OCI-LY3 (cell line): ENCODE data around the gene LRRC10.

ENCODE experiments used
- H2AFZ ChIP-seq: fragments of 200-600, 300-600 bp; shearing (Covaris generic); 2 replicates; pipeline ENCODE4 v1.6.0; 2014; ENCODE audit warnings: antibody characterized with exemption, low read depth, low read length
- H3K27ac ChIP-seq: fragments of 200-600, 300-600 bp; sonication (generic); 2 replicates; pipeline ENCODE4 v1.5.1; 2014; ENCODE audit warnings: mild to moderate bottlenecking, low read length, moderate library complexity, mixed read lengths
- H3K27me3 ChIP-seq: fragments of 200-600, 300-600 bp; sonication (generic); 2 replicates; pipeline ENCODE4 v1.6.1; 2014; ENCODE audit warnings: low read depth, low read length, mixed read lengths
- H3K36me3 ChIP-seq: fragments of 200-600, 300-600 bp; sonication (generic); replicated peaks from 2 replicates; pipeline ENCODE3; 2014; ENCODE audit warnings: low read depth, low read length, mixed read lengths
- H3K4me1 ChIP-seq: fragments of 300-600, 200-600 bp; sonication (generic); 2 replicates; pipeline ENCODE4 v1.6.1; 2014; ENCODE audit warnings: low read length, mixed read lengths
- H3K4me2 ChIP-seq: fragments of 200-600, 300-600 bp; sonication (generic); 2 replicates; pipeline ENCODE4 v1.6.1; 2014; ENCODE audit warnings: low read length, mixed read lengths
- H3K4me3 ChIP-seq: fragments of 300-600, 200-600 bp; sonication (generic); 2 replicates; pipeline ENCODE4 v1.5.1; 2014; ENCODE audit warnings: antibody characterized with exemption, mild to moderate bottlenecking, low read length, moderate library complexity
- H3K79me2 ChIP-seq: fragments of 300-600, 200-600 bp; shearing (Covaris generic); 2 replicates; pipeline ENCODE4 v1.6.1; 2014; ENCODE audit warnings: mild to moderate bottlenecking, low read length, mixed read lengths
- H3K9ac ChIP-seq: fragments of 300-600, 200-600 bp; shearing (Covaris generic); 2 replicates; pipeline ENCODE4 v1.6.0; 2014; ENCODE audit warnings: mild to moderate bottlenecking, low read length, moderate library complexity
- H3K9me3 ChIP-seq: fragments of 200-600, 300-600 bp; shearing (Covaris generic); 2 replicates; pipeline ENCODE4 v1.6.1; 2014; ENCODE audit warnings: low read length, mixed read lengths; ENCODE audit not compliant: insufficient read depth
- H4K20me1 ChIP-seq: fragments of 200-600, 300-600 bp; sonication (generic); 2 replicates; pipeline ENCODE4 v1.6.1; 2016; ENCODE audit warnings: low read length, mixed read lengths; ENCODE audit not compliant: insufficient read depth
- EZH2phosphoT487 ChIP-seq: fragments of 200-600 bp; shearing (Covaris generic); IDR thresholded peaks from 2 replicates; pipeline ENCODE4 v1.6.1; 2018; ENCODE audit warnings: antibody characterized with exemption, mixed run types, low read depth
- TF ChIP-seq, protein P1 (sequence below): fragments of 200-600, 300-600 bp; sonication (generic); IDR thresholded peaks from 2 replicates; pipeline ENCODE4 v1.5.1; 2014; ENCODE audit warnings: antibody characterized with exemption, low read length, low read depth

LRRC10 gene

DNA sequence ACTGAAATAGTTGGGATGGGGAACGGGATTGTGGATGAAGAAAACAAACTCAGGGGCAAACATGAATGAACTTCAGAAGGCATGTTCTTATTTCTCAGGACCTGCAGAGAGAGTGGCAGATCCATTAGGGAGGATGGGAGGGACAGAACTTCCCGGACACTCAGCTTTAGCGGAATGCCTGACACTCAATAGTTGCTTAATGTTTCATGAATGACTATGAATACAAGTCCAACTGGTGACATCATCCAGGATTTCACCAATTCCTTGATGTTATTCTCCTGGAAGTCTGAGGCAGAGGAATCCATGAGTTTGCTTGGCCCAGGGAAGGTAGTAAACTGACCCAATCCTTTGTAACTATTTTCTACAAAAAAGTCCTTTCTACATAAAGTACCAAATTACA, 37.8 kb upstream of the LRRC10 start:
- Histone ChIP-seq H2AFZ (no peak overlapping the region), H3K9ac (no peak overlapping the region), H3K36me3 (no peaks in the 10 kb centered on the region), H3K27me3 (no peaks in the 10 kb centered on the region), H3K4me1 (no peaks in the 10 kb centered on the region), H3K4me3 (no peak overlapping the region), H3K9me3 (no peaks in the 10 kb centered on the region), H3K79me2 (no peaks in the 10 kb centered on the region), H3K4me2 (no peak overlapping the region), H3K27ac (no peak overlapping the region), H4K20me1 (no peaks in the 10 kb centered on the region)
- no peak for TF ChIP-seq EZH2phosphoT487
- TF ChIP-seq, protein P1, sequence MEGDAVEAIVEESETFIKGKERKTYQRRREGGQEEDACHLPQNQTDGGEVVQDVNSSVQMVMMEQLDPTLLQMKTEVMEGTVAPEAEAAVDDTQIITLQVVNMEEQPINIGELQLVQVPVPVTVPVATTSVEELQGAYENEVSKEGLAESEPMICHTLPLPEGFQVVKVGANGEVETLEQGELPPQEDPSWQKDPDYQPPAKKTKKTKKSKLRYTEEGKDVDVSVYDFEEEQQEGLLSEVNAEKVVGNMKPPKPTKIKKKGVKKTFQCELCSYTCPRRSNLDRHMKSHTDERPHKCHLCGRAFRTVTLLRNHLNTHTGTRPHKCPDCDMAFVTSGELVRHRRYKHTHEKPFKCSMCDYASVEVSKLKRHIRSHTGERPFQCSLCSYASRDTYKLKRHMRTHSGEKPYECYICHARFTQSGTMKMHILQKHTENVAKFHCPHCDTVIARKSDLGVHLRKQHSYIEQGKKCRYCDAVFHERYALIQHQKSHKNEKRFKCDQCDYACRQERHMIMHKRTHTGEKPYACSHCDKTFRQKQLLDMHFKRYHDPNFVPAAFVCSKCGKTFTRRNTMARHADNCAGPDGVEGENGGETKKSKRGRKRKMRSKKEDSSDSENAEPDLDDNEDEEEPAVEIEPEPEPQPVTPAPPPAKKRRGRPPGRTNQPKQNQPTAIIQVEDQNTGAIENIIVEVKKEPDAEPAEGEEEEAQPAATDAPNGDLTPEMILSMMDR: no peak

DNA sequence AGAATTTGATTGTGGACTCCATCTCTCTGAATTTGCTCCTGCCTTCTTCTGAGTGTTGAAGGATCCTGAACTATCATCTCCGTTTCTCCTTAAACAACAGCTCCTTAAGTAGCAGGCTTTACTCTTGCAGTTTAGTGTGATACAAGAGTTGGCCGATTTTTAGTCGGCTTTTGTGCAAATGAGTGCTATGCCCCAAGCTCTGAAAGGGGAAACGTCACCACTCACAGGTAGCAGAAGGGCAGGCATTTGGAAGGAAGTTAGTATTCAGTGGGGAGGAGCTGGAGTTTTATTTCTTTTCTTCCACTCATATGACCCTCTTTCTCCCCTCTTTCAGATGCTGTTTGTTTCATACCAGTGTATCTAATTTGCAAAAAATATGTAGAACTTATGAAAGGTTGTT, 36.5 kb upstream of the LRRC10 start:
- no peak overlapping the region for H3K9ac ChIP-seq
- peak overlapping the region; percentile 43 for H3K4me2 ChIP-seq
- TF ChIP-seq, protein P1: no peak
- TF ChIP-seq EZH2phosphoT487: no peak
- no peak overlapping the region for H3K27ac ChIP-seq
- H3K79me2 ChIP-seq: no peaks in the 10 kb centered on the region
- H2AFZ ChIP-seq: peak overlapping the region; percentile 63; the same call in 1 of the 2 replicates
- H3K27me3 ChIP-seq: no peaks in the 10 kb centered on the region
- no peaks in the 10 kb centered on the region for H3K36me3 ChIP-seq
- no peaks in the 10 kb centered on the region for H4K20me1 ChIP-seq
- H3K9me3 ChIP-seq: no peaks in the 10 kb centered on the region
- H3K4me1 ChIP-seq: no peaks in the 10 kb centered on the region
- H3K4me3 ChIP-seq: peak overlapping the region; percentile 25; the same call in 1 of the 2 replicates

DNA sequence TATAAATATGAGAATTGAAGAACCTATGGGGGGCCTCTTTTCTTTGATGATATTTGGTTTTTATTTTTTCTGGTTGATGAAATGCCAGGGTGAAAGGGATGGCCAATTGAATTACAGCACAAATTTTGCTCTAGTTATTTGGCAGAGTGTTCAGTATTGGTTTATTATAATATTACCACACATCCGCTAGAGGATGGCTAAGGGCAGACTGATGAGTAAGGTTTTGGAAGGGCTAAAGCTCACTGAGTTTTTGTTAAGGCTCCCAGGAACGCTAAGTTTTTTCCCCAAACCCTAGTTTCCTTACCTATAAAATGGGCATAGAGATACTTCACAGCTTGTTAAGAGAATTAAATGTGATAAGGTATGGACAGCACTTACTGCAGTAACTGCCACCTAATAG, 34.3 kb upstream of the LRRC10 start:
- Histone ChIP-seq H2AFZ (no peak overlapping the region), H3K27me3 (no peaks in the 10 kb centered on the region), H3K4me1 (no peaks in the 10 kb centered on the region), H3K27ac (no peak overlapping the region), H3K36me3 (no peaks in the 10 kb centered on the region), H3K79me2 (no peaks in the 10 kb centered on the region), H3K9ac (no peak overlapping the region), H3K4me2 (no peak overlapping the region), H4K20me1 (no peaks in the 10 kb centered on the region), H3K4me3 (no peak overlapping the region), H3K9me3 (no peaks in the 10 kb centered on the region)
- TF ChIP-seq, protein P1: no peak
- no peak for TF ChIP-seq EZH2phosphoT487

DNA sequence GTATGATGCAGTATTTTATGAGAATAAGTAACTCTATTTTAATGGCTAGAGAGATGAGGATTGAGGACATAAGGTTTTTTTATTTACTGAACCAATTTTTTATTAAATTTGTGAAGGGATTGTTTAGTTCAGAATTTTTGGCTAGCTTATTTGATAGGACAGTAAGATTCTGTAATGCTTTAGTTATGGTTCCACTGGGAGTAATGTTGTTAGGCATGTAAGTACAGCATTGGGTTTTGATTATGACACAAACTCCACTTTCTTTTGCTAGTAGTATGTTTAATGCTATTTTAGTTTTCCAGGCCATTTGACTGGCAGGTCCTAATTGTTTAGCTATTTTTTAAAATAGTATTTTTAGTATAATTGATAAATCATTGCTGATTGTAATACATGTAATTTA, 33.8 kb upstream of the LRRC10 start:
- Histone ChIP-seq H4K20me1 (no peaks in the 10 kb centered on the region), H3K9me3 (no peaks in the 10 kb centered on the region), H3K79me2 (no peaks in the 10 kb centered on the region), H3K9ac (no peak overlapping the region), H3K27me3 (no peaks in the 10 kb centered on the region), H2AFZ (no peak overlapping the region), H3K36me3 (no peaks in the 10 kb centered on the region), H3K4me1 (no peaks in the 10 kb centered on the region; the same call in 1 of the 2 replicates), H3K27ac (no peak overlapping the region), H3K4me3 (no peak overlapping the region), H3K4me2 (no peak overlapping the region)
- TF ChIP-seq, protein P1: no peak
- TF ChIP-seq EZH2phosphoT487: no peak
